HEK293T (cell line): Measurements from ENCODE around the gene HHLA2.

Experiments
- FOXA1 ChIP-seq: fragments of 450-650 bp; IDR thresholded peaks from 2 replicates; pipeline ENCODE4 v1.6.1; 2016; ENCODE audit warnings: mild to moderate bottlenecking
- PKNOX1 ChIP-seq: fragments of 450-650 bp; IDR thresholded peaks from 2 replicates; pipeline ENCODE4 v1.6.1; 2016

DNA sequence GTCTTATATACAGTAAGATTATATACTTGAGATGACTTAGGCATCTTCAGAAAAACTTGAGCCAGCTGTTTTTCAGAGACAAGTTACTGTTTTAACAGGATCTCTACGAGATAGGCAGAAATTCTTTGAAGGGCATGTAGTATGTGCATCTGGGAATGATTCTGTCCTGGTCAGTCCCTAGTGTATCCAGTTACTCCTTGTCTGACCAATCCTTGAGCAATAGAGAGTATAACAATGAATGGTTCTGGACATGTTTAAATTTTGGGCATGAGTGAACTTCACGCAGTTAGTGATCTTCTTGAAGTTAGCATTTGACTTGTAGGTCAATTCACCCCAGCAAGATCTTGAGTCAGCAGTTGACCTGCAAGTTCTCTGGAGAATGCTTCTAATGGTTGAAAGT is 24.7 kb upstream of the HHLA2 start:
- TF ChIP-seq FOXA1, result no peak
- TF ChIP-seq PKNOX1, result no peak
